Measurements from ENCODE around the gene TRIOBP. TPM values are rescaled to one million over a fixed set of nuclear protein-coding genes. Genes with fewer than 3 reads are reported as not detected.
"Not testable (repeated sequence)": the region's sequence is repeated elsewhere in the genome, so short reads cannot be mapped to it uniquely, and the experiment has no call there.

The TRIOBP gene
- total and polyA plus RNA-seq, 7 donors, result 51.7 to 140 (median 82.8) TPM

DNA sequence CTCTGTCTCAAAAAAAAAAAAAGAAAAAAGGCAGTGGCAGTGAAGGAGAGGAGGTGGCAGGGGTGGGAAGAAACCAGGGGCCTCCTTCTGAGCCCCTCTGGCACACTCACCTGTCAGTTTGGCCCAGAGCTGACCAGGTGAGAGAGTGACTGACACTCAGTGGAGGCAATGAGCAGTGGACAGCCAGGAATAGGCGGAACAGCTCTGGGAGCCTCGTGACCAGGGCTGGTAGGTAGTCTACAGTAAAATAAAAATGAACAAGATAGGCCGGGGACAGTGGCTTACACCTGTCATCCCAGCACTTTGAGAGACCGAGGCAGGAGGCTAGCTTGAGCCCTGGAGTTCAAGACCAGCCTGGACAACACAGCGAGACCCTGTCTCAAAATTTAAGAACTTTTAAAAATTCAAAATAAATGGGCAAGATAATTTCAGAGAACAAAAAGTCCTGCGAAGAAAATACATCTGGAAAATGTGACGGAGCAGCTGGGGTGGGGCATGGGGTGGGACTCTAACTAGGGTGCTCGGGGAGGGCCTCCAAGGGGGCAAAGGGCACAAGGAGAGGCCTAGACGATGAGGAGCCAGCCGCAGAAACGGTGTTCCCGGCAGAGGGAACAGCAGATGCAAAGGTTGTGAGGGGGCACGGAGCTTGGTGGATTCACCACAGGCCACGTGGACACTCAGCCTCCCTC, 42.1 kb upstream of the TRIOBP start:
- no peaks in the 10 kb centered on the region for H3K9me3 ChIP-seq
- intact Hi-C loops (cut with DNase I), result no loop called here
- DNase-seq, result no peak
- WGBS, 2 donors, result 27 to 69% methylated on average over 14 of the region's 14 CpGs
- peaks cover 0 to 14% (median 13%) of the 10 kb centered on the region in 4 donors for H3K4me1 ChIP-seq
- TF ChIP-seq POLR2AphosphoS5 (IDR thresholded peaks at IDR 0.05), result no peak
- no peak for TF ChIP-seq POLR2A (IDR thresholded peaks at IDR 0.05)
- TF ChIP-seq, protein P1, sequence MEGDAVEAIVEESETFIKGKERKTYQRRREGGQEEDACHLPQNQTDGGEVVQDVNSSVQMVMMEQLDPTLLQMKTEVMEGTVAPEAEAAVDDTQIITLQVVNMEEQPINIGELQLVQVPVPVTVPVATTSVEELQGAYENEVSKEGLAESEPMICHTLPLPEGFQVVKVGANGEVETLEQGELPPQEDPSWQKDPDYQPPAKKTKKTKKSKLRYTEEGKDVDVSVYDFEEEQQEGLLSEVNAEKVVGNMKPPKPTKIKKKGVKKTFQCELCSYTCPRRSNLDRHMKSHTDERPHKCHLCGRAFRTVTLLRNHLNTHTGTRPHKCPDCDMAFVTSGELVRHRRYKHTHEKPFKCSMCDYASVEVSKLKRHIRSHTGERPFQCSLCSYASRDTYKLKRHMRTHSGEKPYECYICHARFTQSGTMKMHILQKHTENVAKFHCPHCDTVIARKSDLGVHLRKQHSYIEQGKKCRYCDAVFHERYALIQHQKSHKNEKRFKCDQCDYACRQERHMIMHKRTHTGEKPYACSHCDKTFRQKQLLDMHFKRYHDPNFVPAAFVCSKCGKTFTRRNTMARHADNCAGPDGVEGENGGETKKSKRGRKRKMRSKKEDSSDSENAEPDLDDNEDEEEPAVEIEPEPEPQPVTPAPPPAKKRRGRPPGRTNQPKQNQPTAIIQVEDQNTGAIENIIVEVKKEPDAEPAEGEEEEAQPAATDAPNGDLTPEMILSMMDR (IDR thresholded peaks at IDR 0.05), result no peak
- no peak for TF ChIP-seq EP300 (IDR thresholded peaks at IDR 0.05)
- H3K4me3 ChIP-seq, result no peak overlapping the region
- H3K36me3 ChIP-seq, result no peaks in the 10 kb centered on the region
- no peaks in the 10 kb centered on the region for H3K27me3 ChIP-seq
- peak overlapping the region in 1 of 4 donors; percentile 12 for H3K27ac ChIP-seq

DNA sequence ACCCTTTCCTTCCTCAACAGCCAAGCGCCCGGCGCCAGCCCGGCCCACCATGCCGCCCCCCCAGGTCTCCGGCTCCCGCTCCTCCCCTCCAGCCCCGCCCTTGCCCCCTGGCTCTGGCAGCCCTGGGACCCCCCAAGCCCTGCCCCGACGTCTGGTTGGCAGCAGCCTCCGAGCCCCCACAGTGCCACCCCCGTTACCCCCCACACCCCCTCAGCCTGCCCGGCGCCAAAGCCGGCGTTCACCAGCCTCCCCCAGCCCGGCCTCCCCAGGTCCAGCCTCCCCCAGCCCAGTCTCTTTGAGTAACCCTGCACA, 41.6 kb upstream of the TRIOBP start:
- DNase-seq, result no peak
- TF ChIP-seq POLR2A (IDR thresholded peaks at IDR 0.05) (no peak), POLR2AphosphoS5 (IDR thresholded peaks at IDR 0.05) (no peak), EP300 (IDR thresholded peaks at IDR 0.05) (no peak)
- TF ChIP-seq, protein P1 (IDR thresholded peaks at IDR 0.05), result no peak
- Histone ChIP-seq H3K4me1 (peaks cover 0 to 18% (median 17%) of the 10 kb centered on the region in 4 donors), H3K9me3 (no peaks in the 10 kb centered on the region), H3K27me3 (no peaks in the 10 kb centered on the region), H3K36me3 (no peaks in the 10 kb centered on the region), H3K27ac (no peak overlapping the region), H3K4me3 (no peak overlapping the region)
- 47 to 86% methylated on average over 17 of the region's 17 CpGs for WGBS, 2 donors
- intact Hi-C loops (cut with DNase I), result no loop called here

DNA sequence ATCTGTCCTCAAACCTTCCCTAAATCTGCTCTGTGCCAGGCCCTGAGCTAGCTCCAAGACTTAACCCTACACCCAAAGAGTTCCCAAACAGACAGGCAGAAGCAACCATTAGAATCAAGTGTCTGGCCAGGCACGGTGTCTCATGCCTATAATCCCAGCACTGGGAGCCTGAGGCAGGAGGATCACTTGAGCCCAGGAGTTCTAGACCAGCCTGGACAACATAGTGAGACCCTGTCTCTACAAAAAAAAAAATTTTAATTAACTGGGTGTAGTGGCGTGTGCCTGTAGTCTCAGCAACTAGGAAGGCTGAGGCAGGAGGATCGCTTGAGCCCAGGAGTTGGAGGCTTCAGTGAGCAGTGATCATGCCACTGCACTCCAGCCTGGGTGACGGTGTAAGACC, 40.3 kb upstream of the TRIOBP start:
- H3K9me3 ChIP-seq; H3K27ac ChIP-seq; DNase-seq; H3K4me3 ChIP-seq; H3K27me3 ChIP-seq; H3K36me3 ChIP-seq; intact Hi-C loops (cut with DNase I): not testable (repeated sequence)
- WGBS, 2 donors, result 96 to 97% methylated on average over 4 of the region's 4 CpGs
- peaks cover 0 to 32% (median 31%) of the 10 kb centered on the region in 4 donors for H3K4me1 ChIP-seq

DNA sequence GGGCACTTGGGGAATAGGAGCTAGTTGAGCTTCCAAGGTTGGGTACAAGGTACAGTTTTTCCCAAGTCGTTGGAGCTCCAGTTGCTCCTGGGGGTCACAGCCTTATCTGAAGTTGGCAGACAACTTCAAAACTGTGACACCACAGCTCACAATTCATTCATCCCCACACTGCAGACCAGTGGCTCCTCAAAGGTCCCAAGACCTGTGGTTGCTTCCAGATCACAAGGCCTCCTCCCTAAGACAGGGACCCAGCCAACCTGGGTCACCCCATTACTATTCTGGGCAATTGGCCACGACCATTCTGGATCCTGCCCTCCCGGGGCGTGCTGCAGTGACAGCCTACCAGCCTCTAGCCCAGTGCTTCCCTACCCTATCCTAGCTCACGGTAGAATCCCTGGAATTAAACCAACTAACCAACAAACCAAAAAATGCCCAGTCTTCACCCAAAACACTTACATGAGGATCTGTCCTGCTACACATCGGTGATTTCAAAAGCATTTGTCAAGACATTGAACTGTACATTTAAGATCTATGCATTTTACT, 39.2 kb upstream of the TRIOBP start:
- Histone ChIP-seq H3K4me3 (peak overlapping the region; percentile 16 to 67 (median 39)), H3K27me3 (no peaks in the 10 kb centered on the region), H3K9me3 (no peaks in the 10 kb centered on the region), H3K27ac (peak overlapping the region; percentile 81 to 95 (median 84)), H3K36me3 (no peaks in the 10 kb centered on the region), H3K4me1 (peaks cover 0 to 43% (median 40%) of the 10 kb centered on the region in 4 donors)
- WGBS, 2 donors, result 6 to 10% methylated on average over 6 of the region's 6 CpGs
- TF ChIP-seq POLR2AphosphoS5 (IDR thresholded peaks at IDR 0.05), result no peak
- TF ChIP-seq, protein P1 (IDR thresholded peaks at IDR 0.05), result no peak
- no peak for TF ChIP-seq EP300 (IDR thresholded peaks at IDR 0.05)
- no peak for TF ChIP-seq POLR2A (IDR thresholded peaks at IDR 0.05)
- intact Hi-C loops (cut with DNase I), result no loop called here
- DNase-seq, result no peak

DNA sequence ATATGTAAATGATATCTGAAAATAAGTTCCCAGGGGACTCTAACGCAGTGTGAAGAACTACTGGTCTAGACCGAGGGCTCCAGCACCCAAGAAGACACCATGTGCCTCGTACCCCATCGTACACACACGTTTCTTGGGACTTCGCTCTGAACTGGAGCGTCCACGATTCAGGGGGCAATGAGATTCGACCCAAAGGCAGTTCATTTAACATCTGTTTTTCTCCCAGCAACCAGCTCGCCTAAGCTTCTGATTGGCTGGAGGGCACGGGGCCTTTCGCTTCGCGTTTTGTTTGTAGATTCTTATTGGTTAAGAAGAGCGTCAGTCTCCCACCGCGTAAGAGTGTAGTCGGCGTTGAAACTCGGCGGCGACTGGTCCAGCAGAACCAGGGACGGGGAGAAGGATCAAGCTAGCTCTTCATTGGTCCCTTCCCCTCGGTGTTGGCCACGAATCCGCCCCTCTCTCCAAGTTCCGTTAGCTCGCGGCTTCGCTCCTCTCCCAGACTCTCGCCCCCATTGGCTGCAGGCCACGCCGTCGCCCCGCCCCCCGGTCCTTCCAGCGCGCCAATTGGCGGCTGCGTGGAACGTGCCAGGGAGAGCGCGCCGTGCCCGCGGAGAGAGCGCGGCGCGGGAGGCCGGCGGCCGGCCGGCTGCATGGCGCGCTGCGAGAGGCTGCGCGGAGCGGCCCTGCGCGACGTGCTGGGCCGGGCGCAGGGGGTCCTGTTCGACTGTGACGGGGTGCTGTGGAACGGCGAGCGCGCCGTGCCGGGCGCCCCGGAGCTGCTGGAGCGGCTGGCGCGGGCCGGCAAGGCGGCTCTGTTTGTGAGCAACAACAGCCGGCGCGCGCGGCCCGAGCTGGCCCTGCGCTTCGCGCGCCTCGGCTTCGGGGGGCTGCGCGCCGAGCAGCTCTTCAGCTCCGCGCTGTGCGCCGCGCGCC, 38.4 kb upstream of the TRIOBP start, which contains the start of gene PDXP:
Gene PDXP (plus strand): TSS at position 591 of the 933 bp plus-strand sequence. CDS start 60 bp downstream, at position 651.
- peak within 1 kb of the TSS; percentile 46 to 76 (median 64) for H3K4me3 ChIP-seq
- TF ChIP-seq POLR2A (IDR thresholded peaks at IDR 0.05) (no peak), POLR2AphosphoS5 (IDR thresholded peaks at IDR 0.05) (peak; percentile 20 to 79 (median 73)), EP300 (IDR thresholded peaks at IDR 0.05) (no peak)
- TF ChIP-seq, protein P1 (IDR thresholded peaks at IDR 0.05), result no peak
- H3K36me3 ChIP-seq, result no peaks in the 10 kb centered on the region
- peaks cover 0 to 50% (median 46%) of the 10 kb centered on the region in 4 donors for H3K4me1 ChIP-seq
- DNase-seq, result peak; percentile 100
- H3K9me3 ChIP-seq, result no peaks in the 10 kb centered on the region
- H3K27ac ChIP-seq, result peak within 1 kb of the TSS; percentile 81 to 95 (median 84)
- intact Hi-C loops (cut with DNase I), result no loop called here
- no peaks in the 10 kb centered on the region for H3K27me3 ChIP-seq
- WGBS, 2 donors, result 0 to 1% methylated on average over 101 of the region's 101 CpGs
